AG04450 (cell line): ENCODE results near the gene OR4D9. TPM values are rescaled to one million over a fixed set of nuclear protein-coding genes. Genes with fewer than 3 reads are reported as not detected.

Experiments used
- CTCF ChIA-PET: fragments of 300-600, 350-600 bp; formaldehyde crosslinking; extraction: SDS; loops from one replicate; lab custom pipeline; 2022; ENCODE audit warnings: antibody characterized with exemption, inconsistent platforms; lab: Charles Lee
- POLR2A ChIA-PET: fragments of 350-600 bp; formaldehyde crosslinking; extraction: SDS; loops from one replicate; lab custom pipeline; 2021; ENCODE audit warnings: antibody characterized with exemption, inconsistent platforms; lab: Yijun Ruan, JAX
- DNase-seq: peaks from one replicate; pipeline ENCODE4 v3.0.0-alpha.2; 2011; ENCODE audit warnings: low read depth, low spot score
- H3K27ac ChIP-seq: one replicate; pipeline ENCODE4 v1.5.1; 2012; ENCODE audit warnings: low read depth, low read length, control low read depth
- H3K27me3 ChIP-seq: one replicate; pipeline ENCODE4 v1.6.0; 2012; ENCODE audit warnings: low read length; ENCODE audit not compliant: control insufficient read depth, insufficient read depth
- H3K4me3 ChIP-seq: 2 replicates; pipeline ENCODE4 v1.5.1; 2011; ENCODE audit warnings: mild to moderate bottlenecking, low read depth, low read length, control low read depth
- H3K9me3 ChIP-seq: 2 replicates; pipeline ENCODE4 v1.5.1; 2012; ENCODE audit warnings: low read length; ENCODE audit not compliant: control insufficient read depth, insufficient read depth
- polyA plus RNA-seq: library from polyadenylated mRNA; depleted of rRNA; stranded (reverse); fragments of >200 nt; gene quantifications from 2 replicates; pipeline ENCODE4 v1.2.3, GENCODE V29; 2011
- TF ChIP-seq, protein P1 (sequence below): IDR thresholded peaks from 2 replicates; pipeline ENCODE4 v1.5.1; 2011; ENCODE audit warnings: low read depth, low read length, control low read depth, inconsistent platforms

The OR4D9 gene
- polyA plus RNA-seq, 1 experiment = not detected

DNA sequence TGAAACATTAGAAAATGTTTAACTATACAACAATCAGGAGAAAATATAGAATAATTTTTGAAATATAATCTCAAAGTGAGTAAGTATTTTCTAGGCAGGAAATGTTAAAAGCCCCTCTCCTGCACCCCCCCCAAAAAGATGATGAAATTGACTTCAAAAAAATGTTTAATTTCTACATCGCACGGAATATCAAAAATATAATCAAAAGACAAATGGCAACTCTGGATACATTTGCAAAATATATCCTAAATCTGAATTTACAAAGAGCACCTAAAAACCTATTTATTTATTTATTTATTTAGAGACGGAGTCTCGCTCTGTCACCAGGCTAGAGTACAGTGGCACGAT lies 36.9 kb downstream of the OR4D9 start:
- ChIA-PET POLR2A (no interaction called here), CTCF (interaction anchor here (2.6 to 4.9 kb wide), 2 partner anchors 11 to 132 kb away, joined by 12 to 34 read pairs; no protein-coding TSS in a partner anchor)
- no peaks in the 10 kb centered on the region for H3K9me3 ChIP-seq
- no peak for DNase-seq
- TF ChIP-seq, protein P1, sequence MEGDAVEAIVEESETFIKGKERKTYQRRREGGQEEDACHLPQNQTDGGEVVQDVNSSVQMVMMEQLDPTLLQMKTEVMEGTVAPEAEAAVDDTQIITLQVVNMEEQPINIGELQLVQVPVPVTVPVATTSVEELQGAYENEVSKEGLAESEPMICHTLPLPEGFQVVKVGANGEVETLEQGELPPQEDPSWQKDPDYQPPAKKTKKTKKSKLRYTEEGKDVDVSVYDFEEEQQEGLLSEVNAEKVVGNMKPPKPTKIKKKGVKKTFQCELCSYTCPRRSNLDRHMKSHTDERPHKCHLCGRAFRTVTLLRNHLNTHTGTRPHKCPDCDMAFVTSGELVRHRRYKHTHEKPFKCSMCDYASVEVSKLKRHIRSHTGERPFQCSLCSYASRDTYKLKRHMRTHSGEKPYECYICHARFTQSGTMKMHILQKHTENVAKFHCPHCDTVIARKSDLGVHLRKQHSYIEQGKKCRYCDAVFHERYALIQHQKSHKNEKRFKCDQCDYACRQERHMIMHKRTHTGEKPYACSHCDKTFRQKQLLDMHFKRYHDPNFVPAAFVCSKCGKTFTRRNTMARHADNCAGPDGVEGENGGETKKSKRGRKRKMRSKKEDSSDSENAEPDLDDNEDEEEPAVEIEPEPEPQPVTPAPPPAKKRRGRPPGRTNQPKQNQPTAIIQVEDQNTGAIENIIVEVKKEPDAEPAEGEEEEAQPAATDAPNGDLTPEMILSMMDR = no peak
- no peak overlapping the region for H3K27ac ChIP-seq
- H3K27me3 ChIP-seq = no peaks in the 10 kb centered on the region
- H3K4me3 ChIP-seq = no peak overlapping the region

- Histone ChIP-seq H3K4me3 (peak overlapping the region; percentile 65), H3K9me3 (no peaks in the 10 kb centered on the region), H3K27ac (peak overlapping the region; percentile 84), H3K27me3 (no peaks in the 10 kb centered on the region)
- ChIA-PET CTCF (interaction anchor here (1.3 to 4.9 kb wide), 3 partner anchors 10 to 130 kb away, joined by 4 to 34 read pairs (median 12); no protein-coding TSS in a partner anchor), POLR2A (interaction anchor here (0.6 to 1.0 kb wide), 5 partner anchors 10 to 1783 kb away, joined by 3 to 8 read pairs (median 5); partner anchors contain the start of gene PATL1)
- DNase-seq = peak; percentile 92
- TF ChIP-seq, protein P1 = peak; percentile 50
Observed at GRCh38 chr11:59550368-59550841, 39.1 kb downstream of the OR4D9 start.

DNA sequence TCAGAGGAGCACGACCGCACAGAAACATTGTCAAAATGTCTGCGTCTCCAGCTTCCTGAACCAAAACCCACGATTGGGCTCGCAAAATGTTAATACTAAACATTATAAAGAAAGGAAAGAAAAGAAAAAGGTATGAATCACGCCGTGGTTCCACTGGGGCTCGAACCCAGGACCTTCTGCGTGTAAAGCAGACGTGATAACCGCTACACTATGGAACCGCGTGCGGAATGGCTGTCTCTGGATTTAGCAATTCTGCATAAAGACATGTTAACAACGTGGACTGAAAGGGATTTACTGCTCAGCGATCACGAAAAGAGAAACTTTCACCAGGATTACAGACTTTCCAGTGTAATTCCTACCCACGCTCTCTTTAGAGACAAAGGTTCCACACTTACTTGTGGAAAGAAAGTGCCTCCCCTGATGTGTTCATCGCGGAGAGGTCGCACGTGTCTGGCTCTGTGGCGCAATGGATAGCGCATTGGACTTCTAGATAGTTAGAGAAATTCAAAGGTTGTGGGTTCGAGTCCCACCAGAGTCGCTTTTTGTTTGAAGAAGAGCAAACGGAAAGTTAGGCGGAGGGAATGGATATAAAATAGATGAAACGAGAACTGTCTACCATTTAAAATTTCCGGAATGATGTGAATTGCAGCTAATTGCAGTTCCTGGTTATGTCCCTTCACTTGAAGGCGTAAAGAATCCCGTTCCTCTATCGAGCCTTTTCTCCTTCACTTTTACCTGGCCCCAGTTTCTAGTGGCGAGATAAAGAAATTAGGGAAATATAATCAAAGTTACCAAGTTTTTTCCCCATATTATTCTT lies 39.7 kb downstream of the OR4D9 start:
- ChIA-PET POLR2A (interaction anchor here (0.6 to 0.8 kb wide), 3 partner anchors 15 to 1784 kb away, joined by 3 to 5 read pairs (median 4); no protein-coding TSS in a partner anchor), CTCF (interaction anchor here (0.6 to 2.6 kb wide), 3 partner anchors 9 to 129 kb away, joined by 4 to 12 read pairs (median 4); no protein-coding TSS in a partner anchor)
- peak; percentile 78 for DNase-seq
- H3K4me3 ChIP-seq = peak overlapping the region; percentile 65
- peak overlapping the region; percentile 84 for H3K27ac ChIP-seq
- H3K27me3 ChIP-seq = no peaks in the 10 kb centered on the region
- TF ChIP-seq, protein P1 = no peak
- no peaks in the 10 kb centered on the region for H3K9me3 ChIP-seq

DNA sequence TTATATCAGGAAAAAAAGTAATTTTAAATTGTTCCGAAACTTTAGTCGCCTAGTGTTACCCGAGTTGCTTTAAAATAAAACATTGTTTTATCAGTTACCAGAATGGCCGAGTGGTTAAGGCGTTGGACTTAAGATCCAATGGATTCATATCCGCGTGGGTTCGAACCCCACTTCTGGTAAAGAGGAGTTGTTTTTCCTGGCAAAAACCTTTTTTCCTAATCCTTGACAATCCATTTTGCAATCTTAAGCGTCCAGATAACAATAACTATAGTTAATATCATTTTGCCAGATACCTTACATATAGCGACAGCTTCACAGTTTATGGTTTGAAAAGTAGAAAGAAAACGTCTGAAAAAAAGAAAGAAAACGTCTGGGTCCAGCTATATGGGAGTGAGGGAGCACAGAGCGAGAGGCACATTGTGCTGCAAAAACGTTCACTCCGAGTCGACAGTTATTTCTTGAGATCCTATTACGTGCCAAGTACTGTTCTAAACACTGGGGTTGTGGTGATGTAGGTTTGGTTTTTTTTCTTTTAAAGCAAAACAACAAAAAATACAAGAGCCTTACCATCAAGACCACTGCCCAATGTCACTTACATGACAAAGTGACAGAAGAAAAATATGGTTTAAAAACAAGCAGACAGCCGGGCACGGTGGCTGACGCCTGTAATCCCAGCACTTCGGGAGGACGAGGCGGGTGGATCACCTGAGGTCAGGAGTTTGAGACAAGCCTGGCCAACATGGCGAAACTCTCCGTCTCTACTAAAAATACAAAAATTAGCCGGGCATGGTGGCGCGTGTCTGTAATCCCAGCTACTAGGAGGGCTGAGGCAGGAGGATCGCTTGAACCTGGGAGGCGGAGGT lies 40.6 kb downstream of the OR4D9 start:
- no peak overlapping the region for H3K27ac ChIP-seq
- TF ChIP-seq, protein P1 = no peak
- CTCF ChIA-PET = interaction anchor here (0.6 kb wide), 1 partner anchor 91 kb away, joined by 4 read pairs; no protein-coding TSS in a partner anchor
- peak overlapping the region; percentile 65 for H3K4me3 ChIP-seq
- no peaks in the 10 kb centered on the region for H3K9me3 ChIP-seq
- no peak for DNase-seq
- POLR2A ChIA-PET = interaction anchor here (0.6 to 0.8 kb wide), 3 partner anchors 14 to 61 kb away, joined by 3 to 4 read pairs (median 3); no protein-coding TSS in a partner anchor
- H3K27me3 ChIP-seq = no peaks in the 10 kb centered on the region
